ENCODE measurements around the gene SPATC1L.
"Not testable (repeated sequence)": the region's sequence is repeated elsewhere in the genome, so short reads cannot be mapped to it uniquely, and the experiment has no call there.

GRCh38 chr21:46140352-46141003, 43.8 kb downstream of the SPATC1L start:
- TF ChIP-seq NFRKB (IDR thresholded peaks at IDR 0.05); FOXM1 (IDR thresholded peaks at IDR 0.05; ENCODE audit: borderline replicate concordance); L3MBTL2 (conservative IDR thresholded peaks at IDR 0.05); ARNT (IDR thresholded peaks at IDR 0.05); FOXA1 (IDR thresholded peaks at IDR 0.05); ZNF384 (IDR thresholded peaks at IDR 0.05); BHLHE40 (IDR thresholded peaks at IDR 0.05; ENCODE audit: borderline replicate concordance); FOXK2 (IDR thresholded peaks at IDR 0.05); ELF4 (IDR thresholded peaks at IDR 0.05); SUZ12 (IDR thresholded peaks at IDR 0.05); SP1 (IDR thresholded peaks at IDR 0.05); TARDBP (IDR thresholded peaks at IDR 0.05); HDGF (IDR thresholded peaks at IDR 0.05; ENCODE audit: borderline replicate concordance): not testable (repeated sequence)
- TF ChIP-seq, protein P1, sequence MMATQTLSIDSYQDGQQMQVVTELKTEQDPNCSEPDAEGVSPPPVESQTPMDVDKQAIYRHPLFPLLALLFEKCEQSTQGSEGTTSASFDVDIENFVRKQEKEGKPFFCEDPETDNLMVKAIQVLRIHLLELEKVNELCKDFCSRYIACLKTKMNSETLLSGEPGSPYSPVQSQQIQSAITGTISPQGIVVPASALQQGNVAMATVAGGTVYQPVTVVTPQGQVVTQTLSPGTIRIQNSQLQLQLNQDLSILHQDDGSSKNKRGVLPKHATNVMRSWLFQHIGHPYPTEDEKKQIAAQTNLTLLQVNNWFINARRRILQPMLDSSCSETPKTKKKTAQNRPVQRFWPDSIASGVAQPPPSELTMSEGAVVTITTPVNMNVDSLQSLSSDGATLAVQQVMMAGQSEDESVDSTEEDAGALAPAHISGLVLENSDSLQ (IDR thresholded peaks at IDR 0.05), result not testable (repeated sequence)

All from HEK293T (cell line).